GM19468 (cell line): ENCODE results near the gene LYSMD3.
"Not testable (repeated sequence)": the region's sequence is repeated elsewhere in the genome, so short reads cannot be mapped to it uniquely, and the experiment has no call there.

Experiments used
- ATAC-seq: cut with Tn5 transposase; IDR thresholded peaks from one replicate; pipeline ENCODE4 v1.9.1; 2021; ENCODE audit warnings: mild to moderate bottlenecking, moderate library complexity, moderate number of reproducible peaks; ENCODE audit not compliant: unreplicated experiment; ENCODE audit errors: extremely low read depth

LYSMD3 gene

DNA sequence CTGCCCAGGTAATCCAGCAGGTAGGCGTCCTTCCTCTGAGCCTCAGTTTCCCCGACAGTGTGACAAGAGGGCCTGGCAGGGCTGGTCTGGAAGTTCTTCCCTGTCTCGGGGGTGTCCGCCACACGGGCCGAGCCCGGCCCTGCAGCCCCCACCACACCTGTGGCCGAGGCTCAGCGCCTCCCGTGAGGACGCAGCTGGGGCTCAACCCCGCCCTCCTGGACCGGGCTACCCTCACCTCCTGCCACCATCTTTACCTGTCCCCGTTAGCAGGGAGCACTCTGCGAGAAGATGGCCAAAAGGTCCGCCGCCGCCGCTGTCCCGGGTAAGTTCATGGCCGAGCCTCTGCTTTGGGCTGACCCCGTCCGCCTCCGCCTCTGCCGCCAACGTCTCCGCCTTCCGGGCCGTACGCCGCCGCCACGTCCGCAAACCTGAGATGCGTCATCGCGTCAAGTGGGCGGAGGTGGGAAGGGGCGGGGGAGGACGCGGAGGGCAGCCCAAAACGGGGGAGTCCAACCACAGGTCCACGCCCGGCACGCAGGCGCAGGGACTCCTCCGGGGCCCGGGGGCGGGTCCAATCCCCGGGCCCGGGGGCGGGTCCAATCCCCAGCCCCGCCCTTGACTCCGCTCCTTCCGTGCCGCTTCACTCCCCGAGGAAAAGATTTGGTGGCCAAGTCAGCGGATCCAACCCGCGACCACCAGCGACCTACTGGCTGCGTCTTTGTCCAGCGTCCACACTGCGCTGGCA, at the start of gene LYSMD3:
Gene LYSMD3 (minus strand): TSS at position 391 of the 745 bp plus-strand sequence. CDS start 4,295 bp downstream, outside the sequence.
- ATAC-seq: peak; percentile 91

DNA sequence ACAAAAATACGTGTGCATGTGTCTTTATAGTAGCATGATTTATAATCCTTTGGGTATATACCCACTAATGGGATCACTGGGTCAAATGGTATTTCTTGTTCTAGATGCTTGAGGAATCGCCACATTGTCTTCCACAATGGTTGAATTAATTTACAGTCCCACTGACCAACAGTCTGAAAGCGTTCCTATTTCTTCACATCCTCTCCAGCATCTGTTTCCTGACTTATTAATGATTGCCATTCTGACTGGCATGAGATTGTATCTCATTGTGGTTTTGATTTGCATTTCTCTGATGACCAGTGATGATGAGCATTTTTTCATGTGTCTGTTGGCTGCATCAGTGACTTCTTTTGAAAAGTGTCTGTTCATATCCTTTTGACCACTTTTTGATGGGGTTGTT, 47.2 kb upstream of the LYSMD3 start:
- ATAC-seq: not testable (repeated sequence)

DNA sequence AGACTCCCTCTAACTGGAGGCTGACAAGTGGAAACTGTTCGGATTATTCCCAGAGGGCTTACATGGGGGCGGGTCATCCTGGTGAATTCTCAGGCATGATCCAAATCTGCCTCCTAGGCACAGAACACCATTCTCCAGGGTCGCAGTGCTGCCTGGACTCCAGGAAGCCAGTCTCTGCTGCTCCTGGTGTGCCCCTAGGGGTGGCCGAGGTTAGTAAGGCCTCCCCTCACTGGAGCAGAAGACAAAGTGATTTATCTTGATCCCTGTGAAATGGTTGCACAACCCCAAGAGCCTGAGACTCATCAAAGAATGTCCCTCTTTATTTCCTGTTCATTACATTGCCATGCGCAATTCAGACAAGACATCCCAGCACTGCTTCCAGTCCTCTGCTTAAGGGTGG, 46.3 kb upstream of the LYSMD3 start:
- ATAC-seq: no peak

DNA sequence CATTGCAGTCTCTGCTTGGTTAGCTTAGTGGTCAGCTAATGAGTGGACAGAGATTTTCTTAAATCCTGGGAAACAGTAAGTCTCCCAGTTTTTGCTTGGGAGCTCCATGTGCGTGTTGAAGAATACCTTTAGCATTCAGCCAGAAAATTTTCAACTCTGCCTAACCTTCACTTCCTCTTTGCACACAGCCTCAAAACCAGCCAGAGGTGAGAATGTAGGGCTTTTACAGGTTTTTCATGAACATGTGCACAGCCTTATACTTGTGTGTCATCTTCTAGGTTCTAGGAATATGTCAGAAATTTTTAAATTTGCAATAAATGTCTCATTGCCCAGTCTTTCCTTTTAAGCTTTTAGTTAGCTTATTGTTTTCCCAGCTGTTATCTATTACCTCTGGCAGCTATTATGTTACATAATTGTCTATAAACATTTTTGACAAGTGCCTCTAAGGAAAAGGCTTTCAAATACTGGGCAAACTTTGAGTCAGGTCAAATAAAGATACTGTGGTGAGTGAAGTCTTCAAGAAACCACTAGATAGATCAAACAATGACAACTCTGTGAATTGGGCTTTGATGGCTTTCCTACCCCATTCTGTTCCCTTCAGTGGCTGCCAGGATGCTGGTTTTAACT, 41.9 kb upstream of the LYSMD3 start:
- no peak for ATAC-seq

DNA sequence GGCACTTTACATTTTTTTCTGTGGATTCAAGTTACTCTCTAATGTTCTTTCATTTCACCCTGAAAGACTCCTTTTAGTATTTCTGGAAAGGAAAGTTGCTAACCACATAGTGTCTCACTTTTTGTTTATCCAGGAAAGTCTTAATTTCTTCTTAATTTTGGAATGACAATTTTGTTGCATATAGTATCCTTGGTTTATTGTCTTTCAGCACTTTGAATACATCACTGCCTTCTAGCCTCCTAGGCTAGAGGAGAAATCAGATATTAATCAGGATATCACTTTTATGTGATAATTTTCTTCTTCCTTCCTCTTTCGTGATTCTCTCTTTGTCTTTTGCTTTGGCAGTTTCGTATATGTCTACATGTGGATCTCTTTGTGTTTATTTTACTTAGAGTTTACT, 40.6 kb upstream of the LYSMD3 start:
- no peak for ATAC-seq

DNA sequence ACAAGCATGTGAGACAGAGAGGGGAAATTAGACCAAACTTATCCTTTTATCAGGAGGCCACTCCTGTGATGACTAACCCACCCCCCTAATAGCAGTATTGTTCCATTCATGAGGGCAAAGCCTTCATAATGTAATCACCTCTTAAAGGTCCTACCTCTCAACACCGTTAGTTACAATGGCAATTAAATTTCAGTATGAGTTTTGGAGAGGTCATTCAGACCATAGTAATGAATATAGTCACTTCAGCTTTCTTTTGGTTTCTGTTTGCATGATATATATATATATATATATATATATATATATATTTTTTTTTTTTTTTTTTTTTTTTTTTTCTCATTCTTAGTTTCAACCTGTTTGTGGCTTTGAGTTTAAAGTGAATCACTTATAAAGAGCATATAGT, 39.7 kb upstream of the LYSMD3 start:
- no peak for ATAC-seq

DNA sequence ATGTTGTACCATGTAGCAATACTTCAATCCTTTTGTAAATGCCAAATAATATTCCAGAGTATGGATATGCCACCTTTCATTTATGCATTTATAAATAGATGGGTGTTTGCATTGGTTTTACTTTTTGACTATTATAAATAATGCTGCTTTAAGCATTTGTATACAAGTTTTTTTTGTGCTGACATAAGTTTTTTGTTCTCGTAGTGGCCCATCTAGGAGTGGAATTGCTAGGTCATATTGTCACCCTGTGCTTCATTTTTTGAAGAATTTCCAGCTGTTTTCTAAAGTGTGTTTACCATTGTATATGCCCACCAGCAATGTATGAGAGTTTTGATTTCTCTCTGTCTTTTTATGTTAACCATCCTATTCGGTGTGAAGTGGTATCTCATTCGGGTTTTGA, 36.1 kb upstream of the LYSMD3 start:
- no peak for ATAC-seq

DNA sequence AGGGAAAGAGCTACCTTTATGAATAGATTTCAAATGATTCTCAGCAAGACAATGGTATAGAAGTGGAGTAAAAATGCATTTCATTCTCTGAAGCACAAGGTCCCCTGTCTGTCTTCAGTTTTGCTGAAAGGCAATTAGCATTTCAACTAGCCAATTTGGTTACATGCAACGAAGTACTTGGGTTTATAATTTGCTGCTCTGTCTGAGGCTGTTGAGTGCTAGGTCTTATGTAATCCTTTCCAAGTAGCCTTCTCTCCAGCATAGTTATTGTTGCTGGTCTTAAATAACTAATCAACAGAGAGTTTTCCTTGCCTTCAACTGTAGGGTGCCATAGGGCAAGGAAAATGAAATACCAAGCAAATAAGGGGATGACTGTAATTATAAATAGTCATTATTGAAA, 33.7 kb upstream of the LYSMD3 start:
- ATAC-seq: no peak

DNA sequence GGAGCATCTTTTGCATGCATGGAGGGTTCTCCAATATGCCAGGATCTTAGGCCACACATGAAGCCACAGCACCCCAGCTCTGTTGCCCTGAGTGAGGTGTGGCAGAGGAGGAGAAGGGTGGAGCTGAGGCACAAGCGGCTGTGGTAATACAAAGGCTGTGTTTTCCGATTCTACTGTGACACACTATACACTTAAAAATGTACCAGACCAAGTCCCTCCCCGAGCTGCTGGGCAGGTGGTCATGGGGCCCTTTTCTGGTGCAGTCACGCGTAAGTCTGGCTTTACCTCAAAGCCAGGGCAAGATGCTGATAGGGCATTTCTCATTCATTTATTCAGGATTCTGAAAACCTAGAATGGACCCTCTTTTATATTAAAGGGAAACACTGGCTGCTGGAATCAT, 33.0 kb upstream of the LYSMD3 start:
- ATAC-seq: no peak

DNA sequence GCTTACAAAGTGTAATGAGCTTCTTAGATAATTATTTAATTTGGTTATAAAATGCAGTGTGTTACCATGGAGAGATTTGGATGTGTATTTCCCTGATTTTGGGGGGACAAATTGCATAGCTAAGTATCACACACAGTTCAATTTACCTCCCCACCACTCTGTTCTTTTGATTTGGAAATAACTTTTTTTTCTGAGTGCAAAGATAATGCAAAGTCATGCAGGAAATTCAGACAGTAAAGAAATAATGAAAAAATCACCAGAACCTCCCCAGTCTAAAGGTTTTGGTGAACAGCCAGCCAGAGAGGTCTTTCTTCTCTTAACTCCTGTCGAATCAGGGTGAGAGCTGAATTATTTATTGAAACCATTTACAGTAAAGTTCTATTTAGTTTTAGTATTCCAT, 32.4 kb upstream of the LYSMD3 start:
- ATAC-seq: no peak

DNA sequence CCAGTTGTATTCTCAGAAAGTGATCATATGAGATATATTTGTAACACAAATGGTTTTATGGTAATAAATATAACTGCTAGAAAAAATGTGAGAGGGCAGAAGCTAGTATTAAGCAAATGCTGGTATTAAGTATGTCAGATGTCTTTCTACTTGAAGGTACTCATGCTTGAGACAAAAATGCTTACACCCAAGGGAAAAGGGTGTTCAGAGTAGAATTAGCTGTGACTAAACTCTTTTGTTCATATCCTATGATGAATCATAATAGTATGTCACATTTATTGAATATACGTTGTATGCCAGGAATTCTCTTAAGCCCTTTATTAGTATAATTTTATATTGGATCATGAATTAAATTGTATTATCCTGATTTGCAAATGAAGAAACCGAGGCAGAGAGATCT, 31.4 kb upstream of the LYSMD3 start:
- no peak for ATAC-seq

DNA sequence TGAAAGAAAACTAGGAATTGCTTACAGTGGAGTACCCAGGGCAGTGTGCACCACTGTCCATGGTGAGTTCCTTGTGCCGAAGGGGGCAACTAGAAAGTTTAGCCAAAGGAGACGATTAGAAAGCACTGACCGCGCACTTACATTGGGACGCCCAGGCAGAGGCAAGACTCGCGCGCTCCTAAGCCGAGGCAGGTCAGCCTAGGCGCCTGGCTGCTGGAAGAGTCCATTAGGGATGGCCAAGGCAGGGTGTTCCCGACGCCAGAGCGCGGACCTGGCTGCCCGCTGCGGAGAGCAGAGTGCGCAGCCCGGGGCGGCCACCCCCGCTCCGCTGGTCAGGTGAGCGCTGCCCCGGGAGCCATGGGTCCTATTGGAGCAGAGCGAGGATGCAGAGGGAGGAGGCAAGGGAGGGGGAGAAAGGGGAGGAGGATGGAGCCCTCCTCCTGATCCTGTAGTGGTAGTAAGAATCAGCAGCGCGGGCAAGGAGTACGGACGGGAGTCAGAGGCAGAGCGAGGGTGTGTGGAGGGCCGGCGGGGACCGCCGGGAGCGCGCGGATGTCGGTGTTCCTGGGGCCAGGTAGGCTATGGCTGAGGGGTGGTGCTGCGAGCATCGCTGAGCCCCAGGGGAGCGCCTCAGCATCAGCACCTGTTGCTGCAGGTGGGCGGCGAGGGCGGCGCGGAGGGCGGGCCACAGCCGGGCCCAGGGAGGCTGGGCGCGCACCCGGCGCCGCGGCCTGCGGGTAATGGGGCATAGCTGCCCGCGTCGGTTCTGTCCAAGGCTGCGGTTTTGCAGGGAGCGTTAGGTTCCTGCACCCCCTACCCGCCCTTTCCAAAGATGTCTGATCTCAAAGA, 29.2 kb upstream of the LYSMD3 start, which contains the start of gene ADGRV1:
Gene ADGRV1 (plus strand): TSS at position 454 of the 849 bp plus-strand sequence. CDS start 99 bp downstream, at position 553.
- ATAC-seq: no peak

DNA sequence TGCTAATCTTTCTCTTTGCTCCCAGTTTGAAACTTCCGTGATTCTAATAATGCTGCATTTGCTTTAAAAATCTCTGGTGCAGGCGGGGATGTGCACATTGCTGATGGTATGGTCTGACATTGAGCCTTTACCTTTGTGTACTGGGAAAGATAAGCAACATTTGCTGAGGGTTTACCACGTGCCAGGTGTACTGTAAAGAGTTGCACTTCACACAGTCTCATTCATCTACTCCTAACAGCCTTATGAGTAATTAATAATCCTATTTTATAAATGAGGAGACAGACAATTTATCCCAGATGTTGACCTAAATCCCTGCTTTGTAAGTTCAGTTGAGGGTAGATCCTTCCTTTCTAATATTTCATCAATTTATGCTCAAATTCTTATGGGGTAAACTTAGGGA, 28.5 kb upstream of the LYSMD3 start:
- ATAC-seq: no peak

DNA sequence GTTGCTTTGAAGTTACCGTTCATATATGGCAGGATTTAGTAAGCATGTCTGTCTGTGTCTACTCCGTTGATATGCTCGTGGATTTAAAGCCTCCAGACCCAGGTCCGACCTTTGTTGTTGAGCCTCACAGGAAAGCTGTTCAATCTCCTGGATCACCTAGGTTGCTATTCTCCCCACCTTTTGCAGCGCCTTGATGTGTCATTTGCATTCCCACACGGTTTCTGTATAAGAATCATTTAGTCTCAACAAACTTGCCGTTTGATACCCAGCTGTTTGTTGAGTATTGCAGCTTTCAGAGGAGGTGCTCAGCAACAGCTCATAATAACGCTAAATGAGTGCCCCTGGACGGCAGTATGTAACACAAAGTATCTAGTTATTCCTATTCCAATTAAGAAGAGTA, 28.0 kb upstream of the LYSMD3 start:
- ATAC-seq: no peak

DNA sequence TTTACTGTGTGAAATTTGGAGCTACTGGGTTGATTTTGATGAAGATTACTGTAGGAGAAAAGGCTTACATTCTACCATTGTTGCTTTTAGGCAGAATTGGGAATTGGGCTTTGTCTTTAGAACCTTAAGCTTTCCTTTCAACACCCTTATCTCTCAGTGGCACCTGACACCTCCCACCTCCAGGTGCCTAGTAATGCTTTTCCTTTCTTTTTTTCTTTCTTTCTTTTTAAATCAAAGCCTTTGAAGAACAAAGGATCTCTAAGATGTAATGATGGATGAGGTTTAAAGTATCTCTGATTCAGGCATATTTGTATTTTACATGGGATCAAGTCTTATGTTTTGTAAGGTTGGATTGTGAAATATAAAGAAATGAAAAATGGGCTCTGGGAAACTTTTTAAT, 26.3 kb upstream of the LYSMD3 start:
- ATAC-seq: no peak

DNA sequence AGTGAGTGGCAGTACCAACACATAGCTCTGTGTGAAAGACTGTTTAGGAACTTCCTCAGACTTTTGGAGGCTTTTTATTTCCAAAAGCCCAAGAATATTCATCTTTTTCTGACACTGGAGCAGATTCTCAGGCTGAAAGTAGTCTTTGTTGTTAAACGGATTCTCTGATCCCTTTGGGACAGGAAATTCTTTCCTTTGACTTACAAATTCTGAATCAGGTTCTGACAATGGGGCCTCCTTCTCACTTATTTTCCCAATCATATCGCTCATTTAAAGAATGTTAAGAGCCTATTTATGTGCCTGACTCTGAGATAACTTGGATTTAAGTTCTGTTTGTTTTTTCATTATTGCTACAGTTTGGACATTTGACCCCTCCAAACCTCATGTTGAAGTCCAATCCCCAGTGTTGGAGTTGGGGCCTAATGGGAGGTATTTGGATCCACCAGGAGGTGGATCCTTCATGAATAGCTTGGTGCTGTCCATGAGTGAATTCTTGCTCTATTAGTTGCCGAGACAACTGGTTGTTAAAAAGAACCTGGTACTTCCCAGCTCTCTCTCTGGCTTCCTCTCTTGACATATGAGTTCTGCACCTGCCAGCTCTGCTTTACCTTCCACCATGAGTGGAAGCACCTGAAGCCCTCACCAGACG, 25.1 kb upstream of the LYSMD3 start:
- no peak for ATAC-seq

DNA sequence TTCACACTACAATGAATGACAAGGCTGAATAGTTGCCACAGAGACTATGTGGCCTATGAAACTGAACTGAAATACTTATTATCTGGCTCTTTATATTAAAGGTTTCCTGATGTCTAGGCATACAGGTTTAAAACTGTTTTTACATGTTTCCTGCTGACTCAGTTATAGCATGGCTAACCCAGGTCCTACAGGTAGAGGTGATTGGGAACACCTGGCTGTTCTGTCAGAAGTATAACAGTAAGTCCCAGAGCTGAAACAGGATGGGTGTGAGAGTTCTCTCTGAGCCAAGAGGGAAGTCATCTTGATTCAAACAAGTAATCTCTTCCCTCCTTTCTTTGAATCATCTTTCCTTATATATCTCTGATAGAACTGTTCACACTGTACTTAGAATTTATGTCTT, 24.3 kb upstream of the LYSMD3 start:
- no peak for ATAC-seq

DNA sequence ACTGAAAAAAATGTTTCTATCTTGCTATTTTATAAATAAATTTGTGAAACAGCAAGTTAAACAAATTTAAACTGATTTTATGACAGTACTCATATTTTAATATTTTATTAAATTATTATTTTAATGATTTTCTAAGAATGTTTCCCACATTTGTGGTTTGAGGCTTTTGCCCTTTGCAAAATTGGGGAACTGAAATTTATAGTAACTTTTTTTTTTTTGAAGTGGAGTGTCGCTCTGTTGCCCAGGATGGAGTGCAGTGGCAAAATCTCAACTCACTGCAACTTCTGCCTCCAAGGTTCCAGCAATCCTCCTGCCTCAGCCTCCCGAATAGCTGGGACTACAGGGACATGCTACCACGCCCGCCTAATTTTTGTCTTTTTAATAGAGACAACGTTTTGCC, 22.0 kb upstream of the LYSMD3 start:
- no peak for ATAC-seq

DNA sequence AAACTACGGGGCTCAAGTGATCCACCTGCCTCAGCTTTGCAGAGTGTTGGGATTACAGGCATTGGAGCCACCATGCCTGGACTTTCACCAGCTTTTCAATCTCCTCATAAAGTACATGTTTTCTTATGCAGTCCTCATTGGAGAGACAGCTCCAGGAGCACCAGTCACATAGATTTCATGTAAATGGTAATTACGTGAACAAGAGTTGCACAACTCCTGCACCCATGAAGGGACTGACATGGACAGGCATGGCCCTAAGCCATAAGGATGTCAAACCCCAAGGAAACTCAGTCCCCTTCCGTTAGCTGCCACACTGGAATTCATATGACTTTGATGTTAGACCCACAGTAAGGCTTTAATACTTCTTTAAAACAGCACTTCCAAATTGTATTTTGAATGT, 21.6 kb upstream of the LYSMD3 start:
- ATAC-seq: no peak

DNA sequence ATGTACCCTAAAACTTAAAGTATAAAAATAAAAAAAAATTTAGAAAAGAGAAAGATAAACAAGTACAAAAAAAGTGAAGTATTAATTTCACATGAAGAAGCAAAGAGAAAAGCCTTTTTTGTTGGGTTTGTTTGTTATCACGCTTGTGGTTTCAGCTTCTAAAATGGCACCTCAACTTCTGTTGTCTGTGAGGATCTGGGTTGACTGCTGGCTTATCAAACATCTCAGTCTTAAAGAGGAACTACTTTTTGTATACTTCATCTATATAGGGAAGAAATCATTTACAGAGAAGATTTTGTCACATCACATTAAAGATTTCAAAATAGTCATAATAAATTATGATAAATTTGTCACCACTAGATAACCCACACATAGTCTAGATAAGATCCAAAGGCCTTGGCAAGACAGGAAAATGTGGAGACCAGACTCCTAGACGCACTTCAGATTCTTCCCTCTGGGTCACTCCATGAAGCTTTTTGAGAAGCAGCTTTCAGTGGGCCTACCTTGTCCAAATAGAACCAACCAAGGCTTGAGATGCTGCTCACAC, 20.4 kb upstream of the LYSMD3 start:
- ATAC-seq: no peak
